Heart left ventricle (tissue), 16 donors: Measurements from ENCODE around the gene PLPP3. TPM values are rescaled to one million over a fixed set of nuclear protein-coding genes. Genes with fewer than 3 reads are reported as not detected.

Experiments
- ATAC-seq, 4 donors: fragments of 200-7000 bp; cut with Tn5 transposase; one replicate each; pipeline ENCODE4 v1.9.1; 2020 to 2022; ENCODE audit warnings: moderate library complexity in 4 of 4, mild to moderate bottlenecking in 3 of 4, moderate number of reproducible peaks in 1 of 4
- DNase-seq, 5 donors: peaks; one replicate each; pipeline ENCODE4 v3.0.0-alpha.2; 2020
- H3K27ac ChIP-seq, 12 donors: fragments of 200-600 bp; sonication (generic) in 4 of 12; one replicate each; pipeline versions ENCODE4 v1.5.0 to v1.8.0; 2016 to 2022; ENCODE audit warnings: mild to moderate bottlenecking in 2 of 12
- H3K27me3 ChIP-seq, 9 donors: fragments of 200-600 bp; sonication (generic) in 2 of 9; one replicate each; pipeline versions ENCODE4 v1.5.1 to v1.8.0; 2016 to 2022; ENCODE audit warnings: mild to moderate bottlenecking in 3 of 9
- H3K36me3 ChIP-seq, 9 donors: fragments of 200-600 bp; sonication (generic) in 2 of 9; one replicate each; pipeline versions ENCODE4 v1.5.0 to v1.8.0; 2018 to 2022; ENCODE audit warnings: mild to moderate bottlenecking in 2 of 9
- H3K4me1 ChIP-seq, 12 donors: fragments of 200-600 bp; sonication (generic) in 4 of 12; one replicate each; pipeline versions ENCODE4 v1.5.0 to v1.8.0; 2016 to 2022; ENCODE audit warnings: mild to moderate bottlenecking in 3 of 12
- H3K4me3 ChIP-seq, 12 donors: fragments of 200-600 bp; sonication (generic) in 4 of 12; one replicate each; pipeline versions ENCODE4 v1.5.0 to v1.8.0; 2017 to 2022; ENCODE audit warnings: mild to moderate bottlenecking in 9 of 12, moderate library complexity in 4 of 12
- H3K9me3 ChIP-seq, 12 donors: fragments of 200-600 bp; sonication (generic) in 4 of 12; one replicate each; pipeline versions ENCODE4 v1.5.0 to v1.8.0; 2016 to 2022; ENCODE audit warnings: mild to moderate bottlenecking in 1 of 12
- POLR2A ChIP-seq, 2 donors: fragments of 450-650 bp; IDR thresholded peaks; one replicate each; pipeline ENCODE4 v1.6.1; 2017; ENCODE audit warnings: antibody characterized with exemption in 2 of 2, mild to moderate bottlenecking in 2 of 2, moderate library complexity in 2 of 2
- WGBS, 4 donors: extraction: QIAGEN DNeasy Blood & Tissue Kit in 2 of 4; methylation state at CpG; one replicate each; pipeline versions ENCODE4 v1.1.5 to v1.1.7; 2013 to 2018; 5-methylcytosine and 5-hydroxymethylcytosine counted together
- intact Hi-C, 10 donors: fragments of 100-400 bp; cut with DNase I; formaldehyde crosslinking; loops; one replicate each; pipeline versions ENCODE4 v1.11.1 to v1.14.2; 2022
- polyA plus RNA-seq, 2 donors: library from polyadenylated mRNA; stranded (reverse); fragments of 200-250 nt; gene quantifications; one replicate each; pipeline ENCODE4 v1.2.3, GENCODE V29; 2013
- total RNA-seq, 9 donors: library from RNA; depleted of rRNA in 2 of 9; stranded (reverse); fragments of >200 nt in 2 of 9; fragmentation: NEBNext Ultra II Directional in 3 of 9; extraction: Animal tissue kit (Norgen Biotek cat#: 25700) in 3 of 9; gene quantifications; one replicate each; pipeline versions ENCODE4 v1.1.0 to v1.2.4, GENCODE V29; 2016 to 2023
- TF ChIP-seq, protein P1 (sequence below), 12 donors: fragments of 200-600 bp; sonication (generic) in 4 of 12; IDR thresholded peaks; one replicate each; pipeline versions ENCODE4 v1.5.0 to v1.8.0; 2018 to 2022; ENCODE audit warnings: antibody characterized with exemption in 12 of 12, mild to moderate bottlenecking in 5 of 12
- donor health status: ischemic (EF 13 %, LVEDD 7.1; RV severe dilation, severe dysfunction).
- donor health status: healthy with polysubstance abuse.
- donor health status: DM: no; HTN: yes; CAD: no.
- donor health status: DM: no; HTN: no; CAD: no.
- donor health status: ischemic (EF 25% LVEDD 6.9; RV normal size, moderate dysfunction).
- donor health status: ischemic (EF 25% LVEDD 5.7; RV mildly dilated, moderate dysfunction).
- donor health status: healthy.
- donor health status: DM: yes; HTN: yes; CAD: no.
- donor health status: ischemic (EF 35%, LVEDD 5.7; RV mildly dilated, moderate dysfunction).
- donor health status: nonischemic (EF 11% LVEDD 7.7; RV severe dilation, severe dysfunction).
- donor health status: DM: yes; HTN: yes; CAD: no.
- donor health status: PGD.
- donor health status: ischemic (EF 29% LVEDD 5.4; RV normal size, mild dysfunction).
- donor health status: nonischemic (EF 23%, LVEDD 6.1; RV moderate dilation, normal function).

PLPP3 gene
- total and polyA plus RNA-seq, 11 donors, result 17.1 to 221 (median 89.9) TPM

DNA sequence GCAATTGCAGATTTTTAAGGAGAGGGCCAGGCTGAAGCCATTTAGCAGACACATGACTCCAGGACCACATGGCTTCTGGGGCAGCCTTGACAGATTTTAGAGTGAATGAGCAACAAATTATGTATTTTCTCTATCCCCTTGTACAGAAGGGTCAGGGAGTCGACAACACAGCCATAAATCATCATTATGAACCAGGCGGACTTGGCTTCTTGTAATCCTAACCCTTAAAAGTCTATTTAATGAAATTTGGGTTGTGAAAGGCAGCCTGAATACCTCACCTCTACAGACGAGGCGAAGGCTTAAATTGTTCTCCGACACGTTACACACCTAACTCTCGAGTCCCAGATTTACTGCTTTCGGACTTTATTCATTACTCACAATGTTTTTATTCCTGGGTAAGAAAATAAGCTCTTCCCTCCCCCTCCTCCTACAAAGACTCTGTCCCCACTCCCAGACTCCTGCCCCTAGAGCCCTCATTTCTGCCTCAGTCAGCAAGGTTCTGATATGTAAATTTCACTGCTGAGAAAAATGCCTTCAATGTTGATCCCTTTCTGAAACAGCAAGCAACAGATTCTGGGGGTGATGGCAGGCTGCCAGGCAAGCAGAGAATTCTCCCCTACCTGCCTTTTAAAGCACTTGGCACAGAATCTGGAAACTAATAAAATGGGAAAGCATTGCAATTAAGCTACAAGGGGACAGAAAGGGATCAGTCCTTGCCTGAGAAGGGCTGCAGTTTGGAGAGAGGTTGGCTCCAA, 51.6 kb downstream of the PLPP3 start:
- Histone ChIP-seq H3K4me3 (no peak overlapping the region), H3K4me1 (peaks cover 3 to 98% (median 82%) of the 10 kb centered on the region in 12 donors), H3K27ac (peak overlapping the region in 9 of 12 donors; percentile 21 to 58 (median 33)), H3K36me3 (peaks cover 0 to 37% (median 21%) of the 10 kb centered on the region in 9 donors), H3K9me3 (no peaks in the 10 kb centered on the region), H3K27me3 (peaks cover 0 to 10% (median 0%) of the 10 kb centered on the region in 9 donors)
- ATAC-seq, result no peak
- 69 to 80% (median 75%) methylated on average over 8 of the region's 8 CpGs for WGBS, 4 donors
- TF ChIP-seq POLR2A (IDR thresholded peaks at IDR 0.05), result no peak
- TF ChIP-seq, protein P1, sequence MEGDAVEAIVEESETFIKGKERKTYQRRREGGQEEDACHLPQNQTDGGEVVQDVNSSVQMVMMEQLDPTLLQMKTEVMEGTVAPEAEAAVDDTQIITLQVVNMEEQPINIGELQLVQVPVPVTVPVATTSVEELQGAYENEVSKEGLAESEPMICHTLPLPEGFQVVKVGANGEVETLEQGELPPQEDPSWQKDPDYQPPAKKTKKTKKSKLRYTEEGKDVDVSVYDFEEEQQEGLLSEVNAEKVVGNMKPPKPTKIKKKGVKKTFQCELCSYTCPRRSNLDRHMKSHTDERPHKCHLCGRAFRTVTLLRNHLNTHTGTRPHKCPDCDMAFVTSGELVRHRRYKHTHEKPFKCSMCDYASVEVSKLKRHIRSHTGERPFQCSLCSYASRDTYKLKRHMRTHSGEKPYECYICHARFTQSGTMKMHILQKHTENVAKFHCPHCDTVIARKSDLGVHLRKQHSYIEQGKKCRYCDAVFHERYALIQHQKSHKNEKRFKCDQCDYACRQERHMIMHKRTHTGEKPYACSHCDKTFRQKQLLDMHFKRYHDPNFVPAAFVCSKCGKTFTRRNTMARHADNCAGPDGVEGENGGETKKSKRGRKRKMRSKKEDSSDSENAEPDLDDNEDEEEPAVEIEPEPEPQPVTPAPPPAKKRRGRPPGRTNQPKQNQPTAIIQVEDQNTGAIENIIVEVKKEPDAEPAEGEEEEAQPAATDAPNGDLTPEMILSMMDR (IDR thresholded peaks at IDR 0.05), result no peak
- no peak for DNase-seq
- intact Hi-C loops, result loop anchor here in 1 of 10 donors (5.0 kb wide), 1 partner anchor 50 kb away; the partner anchor contains the start of gene PLPP3

GRCh38 chr1:56526571-56527174, 52.7 kb downstream of the PLPP3 start:
- TF ChIP-seq POLR2A (IDR thresholded peaks at IDR 0.05), result no peak
- TF ChIP-seq, protein P1 (IDR thresholded peaks at IDR 0.05), result no peak
- peaks cover 0 to 43% (median 24%) of the 10 kb centered on the region in 9 donors for H3K36me3 ChIP-seq
- DNase-seq (no peak), ATAC-seq (peak in 1 of 4 donors; percentile 28)
- peak overlapping the region in 10 of 12 donors; percentile 8 to 58 (median 23) for H3K27ac ChIP-seq
- WGBS, 4 donors, result 34 to 50% (median 44%) methylated on average over 5 of the region's 5 CpGs
- intact Hi-C loops, result loop anchor here in 1 of 10 donors (5.0 kb wide), 1 partner anchor 51 kb away; the partner anchor contains the start of gene PLPP3
- H3K4me1 ChIP-seq, result peaks cover 13 to 98% (median 78%) of the 10 kb centered on the region in 12 donors
- H3K4me3 ChIP-seq, result no peak overlapping the region
- H3K9me3 ChIP-seq, result no peaks in the 10 kb centered on the region
- peaks cover 0 to 10% (median 0%) of the 10 kb centered on the region in 9 donors for H3K27me3 ChIP-seq

GRCh38 chr1:56525489-56526041, 53.8 kb downstream of the PLPP3 start:
- no peaks in the 10 kb centered on the region for H3K9me3 ChIP-seq
- peaks cover 0 to 51% (median 28%) of the 10 kb centered on the region in 9 donors for H3K36me3 ChIP-seq
- DNase-seq (peak in 3 of 5 donors; percentile 35 to 72 (median 43)), ATAC-seq (peak in 3 of 4 donors; percentile 60 to 81 (median 76))
- H3K4me1 ChIP-seq, result peaks cover 14 to 98% (median 75%) of the 10 kb centered on the region in 12 donors
- TF ChIP-seq, protein P1 (IDR thresholded peaks at IDR 0.05), result no peak
- peak overlapping the region in 7 of 12 donors; percentile 3 to 58 (median 17) for H3K27ac ChIP-seq
- intact Hi-C loops, result loop anchor here in 1 of 10 donors (5.0 kb wide), 1 partner anchor 52 kb away; the partner anchor contains the start of gene PLPP3
- WGBS, 4 donors, result 36 to 43% (median 38%) methylated on average over 4 of the region's 4 CpGs
- H3K27me3 ChIP-seq, result peaks cover 0 to 10% (median 0%) of the 10 kb centered on the region in 9 donors
- no peak overlapping the region for H3K4me3 ChIP-seq
